H9 (cell line): ENCODE results near the gene HMCN1. TPM values are rescaled to one million over a fixed set of nuclear protein-coding genes. Genes with fewer than 3 reads are reported as not detected.

Experiments
- DNase-seq: peaks from one replicate; pipeline ENCODE4 v3.0.0-alpha.2; 2017
- H2AFZ ChIP-seq: one replicate; pipeline ENCODE4 v1.6.1; 2013; ENCODE audit warnings: mild to moderate bottlenecking, low read length, control low read depth, moderate library complexity
- H2AK5ac ChIP-seq: 2 replicates; pipeline ENCODE4 v1.6.1; 2013; ENCODE audit warnings: low read length, control low read depth, mixed read lengths; ENCODE audit not compliant: insufficient read length
- H2BK120ac ChIP-seq: one replicate; pipeline ENCODE4 v1.6.1; 2013; ENCODE audit warnings: low read depth, mild to moderate bottlenecking, low read length, control low read depth, inconsistent platforms; ENCODE audit not compliant: poor library complexity, severe bottlenecking
- H2BK12ac ChIP-seq: 2 replicates; pipeline ENCODE4 v1.6.1; 2013; ENCODE audit warnings: low read length, control low read depth, mixed read lengths, low read depth; ENCODE audit not compliant: insufficient read length
- H2BK15ac ChIP-seq: 2 replicates; pipeline ENCODE4 v1.6.1; 2013; ENCODE audit warnings: low read depth, low read length, control low read depth
- H2BK20ac ChIP-seq: one replicate; pipeline ENCODE4 v1.6.1; 2013; ENCODE audit warnings: low read depth, mild to moderate bottlenecking, low read length, control low read depth, inconsistent platforms; ENCODE audit not compliant: poor library complexity, severe bottlenecking
- H2BK5ac ChIP-seq: 2 replicates; pipeline ENCODE4 v1.6.1; 2013; ENCODE audit warnings: low read length, control low read depth, mixed read lengths; ENCODE audit not compliant: insufficient read length
- H3K14ac ChIP-seq: 2 replicates; pipeline ENCODE4 v1.6.1; 2013; ENCODE audit warnings: low read length, control low read depth; ENCODE audit not compliant: insufficient read depth
- H3K18ac ChIP-seq: 2 replicates; pipeline ENCODE4 v1.6.1; 2013; ENCODE audit warnings: low read depth, mild to moderate bottlenecking, mixed read lengths, low read length, control low read depth; ENCODE audit not compliant: insufficient read length
- H3K23ac ChIP-seq: 2 replicates; pipeline ENCODE4 v1.6.1; 2013; ENCODE audit warnings: low read length, control low read depth, mixed read lengths, low read depth; ENCODE audit not compliant: insufficient read length
- H3K23me2 ChIP-seq: 2 replicates; pipeline ENCODE4 v1.6.1; 2013; ENCODE audit warnings: low read depth, mild to moderate bottlenecking, mixed read lengths, low read length, control low read depth; ENCODE audit not compliant: insufficient read length, poor library complexity, severe bottlenecking
- H3K27ac ChIP-seq: 2 replicates; pipeline ENCODE4 v1.5.1; 2013; ENCODE audit warnings: low read length, control low read depth, mixed read lengths, low read depth; ENCODE audit not compliant: insufficient read length
- H3K27me3 ChIP-seq: 2 replicates; pipeline ENCODE4 v1.6.1; 2013; ENCODE audit warnings: low read length, control low read depth, inconsistent platforms; ENCODE audit not compliant: insufficient read depth
- H3K4ac ChIP-seq: 2 replicates; pipeline ENCODE4 v1.6.1; 2013; ENCODE audit warnings: low read depth, mild to moderate bottlenecking, control low read depth, inconsistent platforms, low read length, moderate library complexity
- H3K4me1 ChIP-seq: 2 replicates; pipeline ENCODE4 v1.6.1; 2013; ENCODE audit warnings: low read length, control low read depth, inconsistent platforms; ENCODE audit not compliant: insufficient read depth
- H3K4me2 ChIP-seq: 2 replicates; pipeline ENCODE4 v1.6.1; 2013; ENCODE audit warnings: low read length, control low read depth, mixed read lengths; ENCODE audit not compliant: insufficient read length, insufficient read depth
- H3K56ac ChIP-seq: 2 replicates; pipeline ENCODE4 v1.6.1; 2013; ENCODE audit warnings: low read depth, mild to moderate bottlenecking, mixed read lengths, low read length, control low read depth; ENCODE audit not compliant: insufficient read length
- H3K79me1 ChIP-seq: 2 replicates; pipeline ENCODE4 v1.6.1; 2013; ENCODE audit warnings: low read depth, mild to moderate bottlenecking, moderate library complexity, low read length, control low read depth, inconsistent platforms; ENCODE audit not compliant: insufficient read depth, poor library complexity, severe bottlenecking
- H3K79me2 ChIP-seq: 2 replicates; pipeline ENCODE4 v1.6.1; 2013; ENCODE audit warnings: low read length, control low read depth, inconsistent platforms; ENCODE audit not compliant: insufficient read depth
- H3K9ac ChIP-seq: 2 replicates; pipeline ENCODE4 v1.6.1; 2013; ENCODE audit warnings: low read length, control low read depth, mixed read lengths; ENCODE audit not compliant: insufficient read length; ENCODE audit errors: extremely low read depth
- H3K9me3 ChIP-seq: one replicate; pipeline ENCODE4 v1.6.1; 2013; ENCODE audit warnings: low read depth, low read length, inconsistent platforms; ENCODE audit not compliant: control insufficient read depth
- H3T11ph ChIP-seq: one replicate; pipeline ENCODE4 v1.6.1; 2013; ENCODE audit warnings: mild to moderate bottlenecking, low read length, control low read depth, inconsistent platforms
- H4K20me1 ChIP-seq: one replicate; pipeline ENCODE4 v1.6.1; 2013; ENCODE audit not compliant: control insufficient read depth, insufficient read length, insufficient read depth
- H4K5ac ChIP-seq: 2 replicates; pipeline ENCODE4 v1.6.1; 2013; ENCODE audit warnings: low read depth, mild to moderate bottlenecking, mixed read lengths, low read length, control low read depth; ENCODE audit not compliant: insufficient read length
- H4K8ac ChIP-seq: replicated peaks from 2 replicates; pipeline ENCODE4 v1.6.1; 2013; ENCODE audit warnings: low read length, control low read depth, mixed read lengths, low read depth; ENCODE audit not compliant: insufficient read length
- H4K91ac ChIP-seq: 2 replicates; pipeline ENCODE4 v1.6.1; 2013; ENCODE audit warnings: low read depth, mild to moderate bottlenecking, moderate library complexity, mixed read lengths, low read length, control low read depth; ENCODE audit not compliant: insufficient read length
- H3K27ac Mint-ChIP-seq, 3 experiments: 2 replicates in 2 of 3; 3 replicates in 1 of 3; pipeline ENCODE4 v1.8.0; 2020 to 2021; ENCODE audit warnings: mixed read lengths in 3 of 3, mild to moderate bottlenecking in 1 of 3, moderate library complexity in 1 of 3
- H3K27me3 Mint-ChIP-seq: 2 replicates; pipeline ENCODE4 v1.8.0; 2021; ENCODE audit warnings: low read depth, mild to moderate bottlenecking, moderate library complexity, mixed read lengths
- H3K36me3 Mint-ChIP-seq, 3 experiments: 2 replicates in 2 of 3; 3 replicates in 1 of 3; pipeline ENCODE4 v1.8.0; 2020 to 2021; ENCODE audit warnings: low read depth in 3 of 3, mixed read lengths in 3 of 3; ENCODE audit not compliant: insufficient read depth in 1 of 3
- H3K4me1 Mint-ChIP-seq, 2 experiments: 2 replicates each; pipeline ENCODE4 v1.8.0; 2020; ENCODE audit warnings: mixed read lengths in 2 of 2
- H3K4me3 Mint-ChIP-seq, 2 experiments: 2 replicates in 1 of 2; 3 replicates in 1 of 2; pipeline ENCODE4 v1.8.0; 2020 to 2021; ENCODE audit warnings: mild to moderate bottlenecking in 2 of 2, mixed read lengths in 2 of 2, moderate library complexity in 1 of 2
- H3K9me3 Mint-ChIP-seq, 2 experiments: 2 replicates in 1 of 2; 3 replicates in 1 of 2; pipeline ENCODE4 v1.8.0; 2020; ENCODE audit warnings: mild to moderate bottlenecking in 2 of 2, mixed read lengths in 2 of 2, moderate library complexity in 1 of 2
- WGBS: extraction: QIAGEN DNeasy Blood & Tissue Kit; methylation state at CpG from one replicate; pipeline ENCODE4 v1.1.7; 2013; ENCODE audit warnings: missing lambda C conversion rate, low lambda C conversion rate, mixed read lengths; ENCODE audit not compliant: insufficient read length; ENCODE audit errors: extremely low coverage; 5-methylcytosine and 5-hydroxymethylcytosine counted together
- total RNA-seq: library from RNA; stranded (reverse); gene quantifications from 2 replicates; pipeline ENCODE4 v1.2.1, GENCODE V29; 2021
- TF ChIP-seq, protein P1 (sequence below): fragments of 200-600 bp; sonication (generic); conservative IDR thresholded peaks from 3 replicates; pipeline ENCODE4 v1.8.0; 2021; ENCODE audit warnings: antibody characterized with exemption, mild to moderate bottlenecking

HMCN1 gene
- total RNA-seq, 1 experiment from 2014 or later = 3.3 TPM

DNA sequence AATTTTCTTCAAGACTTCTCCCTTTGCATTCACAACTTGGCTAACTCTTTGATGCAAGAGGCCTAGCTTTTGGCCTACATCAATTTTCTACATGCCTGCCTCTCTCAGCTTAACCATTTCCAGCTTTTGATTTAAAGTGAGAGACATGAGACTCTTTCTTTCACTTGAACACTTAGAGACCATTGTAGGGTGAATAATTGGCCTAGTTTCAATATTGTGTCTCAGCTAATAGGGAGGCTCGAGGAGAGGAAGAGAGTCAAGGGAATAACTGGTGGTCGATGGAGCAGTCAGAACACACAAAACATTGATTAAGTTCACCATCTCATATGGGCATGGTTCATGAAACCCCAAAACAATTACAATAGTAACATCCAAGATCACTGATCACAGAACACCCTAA is 415.4 kb downstream of the HMCN1 start:
- Histone ChIP-seq H3K4me2 (no peak overlapping the region), H3T11ph (no peak overlapping the region), H3K79me2 (no peaks in the 10 kb centered on the region), H3K56ac (no peak overlapping the region), H2BK120ac (no peak overlapping the region), H3K18ac (no peak overlapping the region), H4K8ac (no peak overlapping the region), H4K91ac (no peak overlapping the region), H2BK5ac (no peak overlapping the region), H2BK15ac (no peak overlapping the region), H4K20me1 (no peaks in the 10 kb centered on the region), H2BK20ac (no peak overlapping the region), H3K23ac (no peak overlapping the region), H3K79me1 (no peaks in the 10 kb centered on the region), H3K23me2 (no peaks in the 10 kb centered on the region), H2AK5ac (no peak overlapping the region), H3K27me3 (no peaks in the 10 kb centered on the region), H3K14ac (no peak overlapping the region), H2AFZ (no peak overlapping the region), H3K4ac (no peak overlapping the region), H3K27ac (no peak overlapping the region), H3K4me1 (no peaks in the 10 kb centered on the region), H3K9me3 (no peaks in the 10 kb centered on the region), H4K5ac (no peak overlapping the region), H2BK12ac (no peak overlapping the region), H3K9ac (no peak overlapping the region)
- whole genome bisulfite sequencing = no CpG with 5 or more reads among the region's 2 CpGs
- Mint-ChIP-seq H3K36me3 (peaks cover 0 to 4% (median 0%) of the 10 kb centered on the region in 3 experiments; a peak in 2 of 7 replicates), H3K27me3 (no peaks in the 10 kb centered on the region), H3K4me1 (no peaks in the 10 kb centered on the region), H3K4me3 (no peak overlapping the region), H3K9me3 (no peaks in the 10 kb centered on the region), H3K27ac (no peak overlapping the region)
- DNase-seq = no peak
- TF ChIP-seq, protein P1, sequence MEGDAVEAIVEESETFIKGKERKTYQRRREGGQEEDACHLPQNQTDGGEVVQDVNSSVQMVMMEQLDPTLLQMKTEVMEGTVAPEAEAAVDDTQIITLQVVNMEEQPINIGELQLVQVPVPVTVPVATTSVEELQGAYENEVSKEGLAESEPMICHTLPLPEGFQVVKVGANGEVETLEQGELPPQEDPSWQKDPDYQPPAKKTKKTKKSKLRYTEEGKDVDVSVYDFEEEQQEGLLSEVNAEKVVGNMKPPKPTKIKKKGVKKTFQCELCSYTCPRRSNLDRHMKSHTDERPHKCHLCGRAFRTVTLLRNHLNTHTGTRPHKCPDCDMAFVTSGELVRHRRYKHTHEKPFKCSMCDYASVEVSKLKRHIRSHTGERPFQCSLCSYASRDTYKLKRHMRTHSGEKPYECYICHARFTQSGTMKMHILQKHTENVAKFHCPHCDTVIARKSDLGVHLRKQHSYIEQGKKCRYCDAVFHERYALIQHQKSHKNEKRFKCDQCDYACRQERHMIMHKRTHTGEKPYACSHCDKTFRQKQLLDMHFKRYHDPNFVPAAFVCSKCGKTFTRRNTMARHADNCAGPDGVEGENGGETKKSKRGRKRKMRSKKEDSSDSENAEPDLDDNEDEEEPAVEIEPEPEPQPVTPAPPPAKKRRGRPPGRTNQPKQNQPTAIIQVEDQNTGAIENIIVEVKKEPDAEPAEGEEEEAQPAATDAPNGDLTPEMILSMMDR = no peak
